Measurements from ENCODE around the gene FRRS1L. TPM values are rescaled to one million over a fixed set of nuclear protein-coding genes. Genes with fewer than 3 reads are reported as not detected.

Gene FRRS1L
- total RNA-seq, 4 donors from 2014 or later: 0.05 to 0.42 TPM; not detected in 2

DNA sequence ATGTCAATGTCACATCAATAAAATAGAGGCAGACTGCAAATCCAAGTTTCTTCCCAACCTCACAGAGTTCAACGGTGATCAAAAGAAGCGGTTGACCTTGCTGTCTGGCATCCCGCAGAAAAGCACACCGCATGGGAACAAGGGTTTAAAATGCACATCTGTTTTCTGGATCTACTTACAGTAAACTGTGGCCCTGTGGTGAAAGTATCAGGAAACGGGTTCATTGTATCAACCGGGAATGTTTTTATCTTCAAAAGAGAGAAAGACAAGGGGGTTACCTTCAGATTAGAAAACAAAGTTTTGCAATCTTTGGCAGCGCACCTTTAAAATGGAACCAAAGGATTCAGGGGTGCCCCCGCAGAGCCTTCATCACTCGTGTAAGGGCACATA, 15.5 kb upstream of the FRRS1L start:
- H3K4me1 ChIP-seq: no peaks in the 10 kb centered on the region
- H3K27me3 ChIP-seq: peaks cover 4% of the 10 kb centered on the region
- TF ChIP-seq, protein P1, sequence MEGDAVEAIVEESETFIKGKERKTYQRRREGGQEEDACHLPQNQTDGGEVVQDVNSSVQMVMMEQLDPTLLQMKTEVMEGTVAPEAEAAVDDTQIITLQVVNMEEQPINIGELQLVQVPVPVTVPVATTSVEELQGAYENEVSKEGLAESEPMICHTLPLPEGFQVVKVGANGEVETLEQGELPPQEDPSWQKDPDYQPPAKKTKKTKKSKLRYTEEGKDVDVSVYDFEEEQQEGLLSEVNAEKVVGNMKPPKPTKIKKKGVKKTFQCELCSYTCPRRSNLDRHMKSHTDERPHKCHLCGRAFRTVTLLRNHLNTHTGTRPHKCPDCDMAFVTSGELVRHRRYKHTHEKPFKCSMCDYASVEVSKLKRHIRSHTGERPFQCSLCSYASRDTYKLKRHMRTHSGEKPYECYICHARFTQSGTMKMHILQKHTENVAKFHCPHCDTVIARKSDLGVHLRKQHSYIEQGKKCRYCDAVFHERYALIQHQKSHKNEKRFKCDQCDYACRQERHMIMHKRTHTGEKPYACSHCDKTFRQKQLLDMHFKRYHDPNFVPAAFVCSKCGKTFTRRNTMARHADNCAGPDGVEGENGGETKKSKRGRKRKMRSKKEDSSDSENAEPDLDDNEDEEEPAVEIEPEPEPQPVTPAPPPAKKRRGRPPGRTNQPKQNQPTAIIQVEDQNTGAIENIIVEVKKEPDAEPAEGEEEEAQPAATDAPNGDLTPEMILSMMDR (IDR thresholded peaks at IDR 0.05): no peak
- TF ChIP-seq POLR2AphosphoS5 (IDR thresholded peaks at IDR 0.05) (no peak), POLR2A (IDR thresholded peaks at IDR 0.05) (no peak), EP300 (IDR thresholded peaks at IDR 0.05) (no peak)
- H3K4me3 ChIP-seq: no peak overlapping the region
- no peak for DNase-seq (ENCODE audit: low spot score in 2 of 2)
- WGBS: 67% methylated on average over 9 of the region's 9 CpGs
- H3K36me3 ChIP-seq: no peaks in the 10 kb centered on the region
- H3K27ac ChIP-seq: no peak overlapping the region
- no peaks in the 10 kb centered on the region for H3K9me3 ChIP-seq

GRCh38 chr9:109181284-109181683, 14.2 kb upstream of the FRRS1L start:
- no peaks in the 10 kb centered on the region for H3K9me3 ChIP-seq
- H3K27ac ChIP-seq: no peak overlapping the region
- TF ChIP-seq POLR2AphosphoS5 (IDR thresholded peaks at IDR 0.05) (no peak), EP300 (IDR thresholded peaks at IDR 0.05) (no peak), POLR2A (IDR thresholded peaks at IDR 0.05) (no peak)
- TF ChIP-seq, protein P1 (IDR thresholded peaks at IDR 0.05): no peak
- no peak overlapping the region for H3K4me3 ChIP-seq
- no peaks in the 10 kb centered on the region for H3K4me1 ChIP-seq
- peak in 1 of 2 donors; percentile 13 for DNase-seq (ENCODE audit: low spot score in 2 of 2)
- H3K36me3 ChIP-seq: no peaks in the 10 kb centered on the region
- WGBS: 86% methylated on average over 1 of the region's 1 CpG
- peaks cover 4% of the 10 kb centered on the region for H3K27me3 ChIP-seq

- no peak overlapping the region for H3K4me3 ChIP-seq
- H3K27ac ChIP-seq: no peak overlapping the region
- H3K27me3 ChIP-seq: no peaks in the 10 kb centered on the region
- peak in 1 of 2 donors; percentile 26 for DNase-seq (ENCODE audit: low spot score in 2 of 2)
- no peaks in the 10 kb centered on the region for H3K9me3 ChIP-seq
- no peaks in the 10 kb centered on the region for H3K36me3 ChIP-seq
- TF ChIP-seq, protein P1 (IDR thresholded peaks at IDR 0.05): no peak
- no peak for TF ChIP-seq POLR2A (IDR thresholded peaks at IDR 0.05)
- TF ChIP-seq POLR2AphosphoS5 (IDR thresholded peaks at IDR 0.05): no peak
- TF ChIP-seq EP300 (IDR thresholded peaks at IDR 0.05): no peak
- no peaks in the 10 kb centered on the region for H3K4me1 ChIP-seq
- WGBS: 63% methylated on average over 8 of the region's 9 CpGs
These were observed 12.9 kb upstream of the FRRS1L start for GRCh38 chr9:109179801-109180523.

- TF ChIP-seq EP300 (IDR thresholded peaks at IDR 0.05) (no peak), POLR2AphosphoS5 (IDR thresholded peaks at IDR 0.05) (no peak), POLR2A (IDR thresholded peaks at IDR 0.05) (no peak)
- TF ChIP-seq, protein P1 (IDR thresholded peaks at IDR 0.05): no peak
- Histone ChIP-seq H3K36me3 (no peaks in the 10 kb centered on the region), H3K4me1 (no peaks in the 10 kb centered on the region), H3K9me3 (no peaks in the 10 kb centered on the region), H3K4me3 (no peak overlapping the region), H3K27ac (no peak overlapping the region), H3K27me3 (no peaks in the 10 kb centered on the region)
- WGBS: 91% methylated on average over 2 of the region's 2 CpGs
- no peak for DNase-seq (ENCODE audit: low spot score in 2 of 2)
These were observed 9.9 kb upstream of the FRRS1L start for GRCh38 chr9:109176963-109177362.

DNA sequence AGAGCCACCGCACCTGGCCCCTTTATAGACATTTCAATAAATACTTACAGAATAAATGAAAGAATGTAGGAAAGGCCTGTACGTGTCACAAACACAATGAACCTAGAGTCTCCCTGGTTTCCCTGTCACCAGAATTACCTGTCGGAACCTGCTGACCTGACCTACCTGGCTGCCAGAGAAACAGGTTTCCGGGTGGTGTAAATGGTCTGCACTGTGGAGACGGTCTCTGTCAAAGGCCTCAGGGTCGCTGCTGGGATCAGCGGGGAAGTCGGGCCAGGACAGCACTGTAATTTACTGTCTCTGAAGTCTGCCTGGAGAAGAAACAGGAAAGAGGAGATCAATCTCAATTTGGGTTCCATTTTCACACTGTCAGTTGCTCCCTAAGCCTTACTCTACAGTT, 9.3 kb upstream of the FRRS1L start:
- Histone ChIP-seq H3K4me1 (no peaks in the 10 kb centered on the region), H3K27ac (no peak overlapping the region), H3K36me3 (no peaks in the 10 kb centered on the region), H3K4me3 (no peak overlapping the region), H3K27me3 (no peaks in the 10 kb centered on the region), H3K9me3 (no peaks in the 10 kb centered on the region)
- TF ChIP-seq POLR2AphosphoS5 (IDR thresholded peaks at IDR 0.05) (no peak), EP300 (IDR thresholded peaks at IDR 0.05) (no peak), POLR2A (IDR thresholded peaks at IDR 0.05) (no peak)
- TF ChIP-seq, protein P1 (IDR thresholded peaks at IDR 0.05): no peak
- 70% methylated on average over 8 of the region's 8 CpGs for WGBS
- no peak for DNase-seq (ENCODE audit: low spot score in 2 of 2)
